Neural cell (in vitro differentiated cells): ENCODE measurements around the gene DCAF11. TPM values are rescaled to one million over a fixed set of nuclear protein-coding genes. Genes with fewer than 3 reads are reported as not detected.

Experiments used
- H2AFZ ChIP-seq: fragments of 200-600, 300-800 bp; sonication (generic), shearing (Covaris generic); 2 replicates; pipeline ENCODE4 v1.6.0; 2014; ENCODE audit warnings: low read depth, mild to moderate bottlenecking, antibody characterized with exemption, low read length, moderate library complexity
- H3F3A ChIP-seq: fragments of 200-600 bp; shearing (Covaris generic); 2 replicates; pipeline ENCODE4 v1.6.1; 2016; ENCODE audit warnings: mild to moderate bottlenecking, moderate library complexity, mixed read lengths, antibody characterized with exemption, low read length; ENCODE audit not compliant: insufficient read depth, poor library complexity, severe bottlenecking
- H3K27ac ChIP-seq: fragments of 200-600, 300-800 bp; sonication (generic), shearing (Covaris generic); 2 replicates; pipeline ENCODE4 v1.5.1; 2014; ENCODE audit warnings: mild to moderate bottlenecking, low read length, moderate library complexity
- H3K27me3 ChIP-seq: fragments of 300-800, 200-600 bp; sonication (generic), shearing (Covaris generic); 2 replicates; pipeline ENCODE4 v1.6.0; 2014; ENCODE audit warnings: mild to moderate bottlenecking, low read depth, low read length, moderate library complexity; ENCODE audit not compliant: insufficient read depth
- H3K36me3 ChIP-seq: fragments of 300-800, 200-600 bp; sonication (generic), shearing (Covaris generic); 2 replicates; pipeline ENCODE4 v1.5.1; 2014; ENCODE audit warnings: mild to moderate bottlenecking, antibody characterized with exemption, low read length, moderate library complexity; ENCODE audit not compliant: insufficient read depth
- H3K4me2 ChIP-seq: fragments of 300-800, 200-600 bp; sonication (generic), shearing (Covaris generic); 2 replicates; pipeline ENCODE4 v1.6.0; 2014; ENCODE audit warnings: mild to moderate bottlenecking, low read length
- H3K4me3 ChIP-seq: fragments of 300-800, 200-600 bp; sonication (generic), shearing (Covaris generic); 2 replicates; pipeline ENCODE4 v1.5.1; 2014; ENCODE audit warnings: mild to moderate bottlenecking, low read length, moderate library complexity
- H3K79me2 ChIP-seq: fragments of 200-600 bp; shearing (Covaris generic); replicated peaks from 2 replicates; pipeline ENCODE4 v1.6.0; 2014; ENCODE audit warnings: mild to moderate bottlenecking, low read length, moderate library complexity; ENCODE audit not compliant: insufficient read depth
- H3K9ac ChIP-seq: fragments of 300-800, 200-600 bp; sonication (generic), shearing (Covaris generic); 2 replicates; pipeline ENCODE4 v1.6.1; 2016; ENCODE audit warnings: mild to moderate bottlenecking, low read length, mixed read lengths
- H3K9me2 ChIP-seq: fragments of 200-600 bp; shearing (Covaris generic); 2 replicates; pipeline ENCODE4 v1.6.1; 2016; ENCODE audit warnings: mild to moderate bottlenecking, low read length, mixed read lengths; ENCODE audit not compliant: insufficient read depth
- H3K9me3 ChIP-seq: fragments of 200-600, 300-800 bp; sonication (generic), shearing (Covaris generic); 2 replicates; pipeline ENCODE4 v1.6.1; 2016; ENCODE audit warnings: mild to moderate bottlenecking, mixed run types, low read length, moderate library complexity, mixed read lengths
- H4K20me1 ChIP-seq: fragments of 200-600 bp; shearing (Covaris generic); 2 replicates; pipeline ENCODE4 v1.6.1; 2016; ENCODE audit warnings: mild to moderate bottlenecking, mixed run types; ENCODE audit not compliant: insufficient read depth
- EP300 ChIP-seq: fragments of 450-650 bp; conservative IDR thresholded peaks from 2 replicates; pipeline ENCODE4 v1.6.1; 2014; ENCODE audit warnings: antibody characterized with exemption, mild to moderate bottlenecking, moderate library complexity; ENCODE audit not compliant: poor library complexity, severe bottlenecking
- EZH2 ChIP-seq: fragments of 200-600, 300-800 bp; shearing (Covaris generic), sonication (generic); IDR thresholded peaks from 2 replicates; pipeline ENCODE4 v1.6.1; 2014; ENCODE audit warnings: antibody characterized with exemption, low read length, borderline replicate concordance, mild to moderate bottlenecking; ENCODE audit not compliant: insufficient read depth, poor library complexity, severe bottlenecking
- MXI1 ChIP-seq: fragments of 450-650 bp; conservative IDR thresholded peaks from 2 replicates; pipeline ENCODE4 v1.6.1; 2014; ENCODE audit warnings: antibody characterized with exemption, mild to moderate bottlenecking; ENCODE audit not compliant: poor library complexity, severe bottlenecking
- POLR2AphosphoS5 ChIP-seq: IDR thresholded peaks from 2 replicates; pipeline ENCODE4 v1.6.1; 2012
- RAD21 ChIP-seq: fragments of 450-650 bp; conservative IDR thresholded peaks from 2 replicates; pipeline ENCODE4 v1.6.1; 2014; ENCODE audit warnings: antibody characterized with exemption, mild to moderate bottlenecking, moderate library complexity
- SMC3 ChIP-seq: fragments of 450-650 bp; conservative IDR thresholded peaks from 2 replicates; pipeline ENCODE4 v1.6.1; 2014; ENCODE audit warnings: antibody characterized with exemption, mild to moderate bottlenecking, moderate library complexity; ENCODE audit not compliant: poor library complexity
- TAF1 ChIP-seq: IDR thresholded peaks from 2 replicates; pipeline ENCODE4 v1.6.1; 2012; ENCODE audit warnings: low read depth
- polyA plus RNA-seq: library from polyadenylated mRNA; depleted of rRNA; stranded (reverse); fragments of >200 nt; gene quantifications from 2 replicates; pipeline ENCODE4 v1.2.3, GENCODE V29; 2014
- TF ChIP-seq, protein P1 (sequence below): IDR thresholded peaks from 2 replicates; pipeline ENCODE4 v1.6.1; 2012; ENCODE audit warnings: borderline replicate concordance
- TF ChIP-seq, protein P2 (sequence below): fragments of 450-650 bp; IDR thresholded peaks from 2 replicates; pipeline ENCODE4 v1.5.1; 2014; ENCODE audit warnings: antibody characterized with exemption, mild to moderate bottlenecking, moderate library complexity; ENCODE audit not compliant: poor library complexity, severe bottlenecking

The DCAF11 gene
- polyA plus RNA-seq, 1 donor from 2014 or later, result 74.5 TPM

DNA sequence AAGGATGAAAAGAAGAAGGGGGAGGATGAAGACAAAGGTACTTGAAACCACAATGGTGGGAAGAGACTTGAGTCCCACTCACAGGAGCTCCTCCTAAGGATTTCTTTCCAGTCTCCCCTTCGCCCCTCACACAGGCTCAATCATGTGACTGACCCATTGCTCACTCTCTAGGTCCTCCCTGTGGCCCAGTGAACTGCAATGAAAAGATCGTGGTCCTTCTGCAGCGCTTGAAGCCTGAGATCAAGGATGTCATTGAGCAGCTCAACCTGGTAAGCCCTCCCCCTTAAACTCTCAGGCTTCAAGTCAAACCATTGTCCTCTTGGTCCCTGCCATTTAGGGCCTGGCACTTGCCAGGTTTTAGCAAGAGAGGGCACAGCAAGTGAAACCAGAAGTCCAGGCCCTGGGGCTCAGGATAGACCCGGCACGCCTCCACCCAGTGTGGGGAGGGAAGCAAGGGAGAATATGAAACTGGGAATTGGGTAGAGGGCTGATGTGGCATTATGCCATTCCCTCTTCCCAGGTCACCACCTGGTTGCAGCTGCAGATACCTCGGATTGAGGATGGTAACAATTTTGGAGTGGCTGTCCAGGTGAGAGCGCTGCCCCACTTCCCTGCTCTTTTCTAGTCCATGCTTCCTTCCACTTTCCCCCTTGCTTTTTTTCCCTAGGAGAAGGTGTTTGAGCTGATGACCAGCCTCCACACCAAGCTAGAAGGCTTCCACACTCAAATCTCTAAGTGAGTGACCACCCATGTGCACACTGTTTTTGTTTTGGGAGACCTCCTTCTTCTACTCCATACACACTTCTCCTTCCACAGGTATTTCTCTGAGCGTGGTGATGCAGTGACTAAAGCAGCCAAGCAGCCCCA is 23.2 kb downstream of the DCAF11 start:
- H3K9ac ChIP-seq, result no peak overlapping the region
- no peak overlapping the region for H3K4me3 ChIP-seq
- no peak overlapping the region for H2AFZ ChIP-seq
- peaks cover 10% of the 10 kb centered on the region for H3K79me2 ChIP-seq
- no peak overlapping the region for H3K27ac ChIP-seq
- no peaks in the 10 kb centered on the region for H3K9me3 ChIP-seq
- H3K36me3 ChIP-seq, result no peaks in the 10 kb centered on the region
- H4K20me1 ChIP-seq, result no peaks in the 10 kb centered on the region
- peaks cover 11% of the 10 kb centered on the region for H3F3A ChIP-seq
- no peaks in the 10 kb centered on the region for H3K9me2 ChIP-seq
- H3K4me2 ChIP-seq, result no peak overlapping the region
- TF ChIP-seq, protein P1, sequence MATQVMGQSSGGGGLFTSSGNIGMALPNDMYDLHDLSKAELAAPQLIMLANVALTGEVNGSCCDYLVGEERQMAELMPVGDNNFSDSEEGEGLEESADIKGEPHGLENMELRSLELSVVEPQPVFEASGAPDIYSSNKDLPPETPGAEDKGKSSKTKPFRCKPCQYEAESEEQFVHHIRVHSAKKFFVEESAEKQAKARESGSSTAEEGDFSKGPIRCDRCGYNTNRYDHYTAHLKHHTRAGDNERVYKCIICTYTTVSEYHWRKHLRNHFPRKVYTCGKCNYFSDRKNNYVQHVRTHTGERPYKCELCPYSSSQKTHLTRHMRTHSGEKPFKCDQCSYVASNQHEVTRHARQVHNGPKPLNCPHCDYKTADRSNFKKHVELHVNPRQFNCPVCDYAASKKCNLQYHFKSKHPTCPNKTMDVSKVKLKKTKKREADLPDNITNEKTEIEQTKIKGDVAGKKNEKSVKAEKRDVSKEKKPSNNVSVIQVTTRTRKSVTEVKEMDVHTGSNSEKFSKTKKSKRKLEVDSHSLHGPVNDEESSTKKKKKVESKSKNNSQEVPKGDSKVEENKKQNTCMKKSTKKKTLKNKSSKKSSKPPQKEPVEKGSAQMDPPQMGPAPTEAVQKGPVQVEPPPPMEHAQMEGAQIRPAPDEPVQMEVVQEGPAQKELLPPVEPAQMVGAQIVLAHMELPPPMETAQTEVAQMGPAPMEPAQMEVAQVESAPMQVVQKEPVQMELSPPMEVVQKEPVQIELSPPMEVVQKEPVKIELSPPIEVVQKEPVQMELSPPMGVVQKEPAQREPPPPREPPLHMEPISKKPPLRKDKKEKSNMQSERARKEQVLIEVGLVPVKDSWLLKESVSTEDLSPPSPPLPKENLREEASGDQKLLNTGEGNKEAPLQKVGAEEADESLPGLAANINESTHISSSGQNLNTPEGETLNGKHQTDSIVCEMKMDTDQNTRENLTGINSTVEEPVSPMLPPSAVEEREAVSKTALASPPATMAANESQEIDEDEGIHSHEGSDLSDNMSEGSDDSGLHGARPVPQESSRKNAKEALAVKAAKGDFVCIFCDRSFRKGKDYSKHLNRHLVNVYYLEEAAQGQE, result no peak
- TF ChIP-seq EZH2 (no peak), SMC3 (no peak), POLR2AphosphoS5 (no peak), TAF1 (no peak), EP300 (no peak), MXI1 (no peak), RAD21 (no peak)
- TF ChIP-seq, protein P2, sequence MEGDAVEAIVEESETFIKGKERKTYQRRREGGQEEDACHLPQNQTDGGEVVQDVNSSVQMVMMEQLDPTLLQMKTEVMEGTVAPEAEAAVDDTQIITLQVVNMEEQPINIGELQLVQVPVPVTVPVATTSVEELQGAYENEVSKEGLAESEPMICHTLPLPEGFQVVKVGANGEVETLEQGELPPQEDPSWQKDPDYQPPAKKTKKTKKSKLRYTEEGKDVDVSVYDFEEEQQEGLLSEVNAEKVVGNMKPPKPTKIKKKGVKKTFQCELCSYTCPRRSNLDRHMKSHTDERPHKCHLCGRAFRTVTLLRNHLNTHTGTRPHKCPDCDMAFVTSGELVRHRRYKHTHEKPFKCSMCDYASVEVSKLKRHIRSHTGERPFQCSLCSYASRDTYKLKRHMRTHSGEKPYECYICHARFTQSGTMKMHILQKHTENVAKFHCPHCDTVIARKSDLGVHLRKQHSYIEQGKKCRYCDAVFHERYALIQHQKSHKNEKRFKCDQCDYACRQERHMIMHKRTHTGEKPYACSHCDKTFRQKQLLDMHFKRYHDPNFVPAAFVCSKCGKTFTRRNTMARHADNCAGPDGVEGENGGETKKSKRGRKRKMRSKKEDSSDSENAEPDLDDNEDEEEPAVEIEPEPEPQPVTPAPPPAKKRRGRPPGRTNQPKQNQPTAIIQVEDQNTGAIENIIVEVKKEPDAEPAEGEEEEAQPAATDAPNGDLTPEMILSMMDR, result no peak
- no peaks in the 10 kb centered on the region for H3K27me3 ChIP-seq

DNA sequence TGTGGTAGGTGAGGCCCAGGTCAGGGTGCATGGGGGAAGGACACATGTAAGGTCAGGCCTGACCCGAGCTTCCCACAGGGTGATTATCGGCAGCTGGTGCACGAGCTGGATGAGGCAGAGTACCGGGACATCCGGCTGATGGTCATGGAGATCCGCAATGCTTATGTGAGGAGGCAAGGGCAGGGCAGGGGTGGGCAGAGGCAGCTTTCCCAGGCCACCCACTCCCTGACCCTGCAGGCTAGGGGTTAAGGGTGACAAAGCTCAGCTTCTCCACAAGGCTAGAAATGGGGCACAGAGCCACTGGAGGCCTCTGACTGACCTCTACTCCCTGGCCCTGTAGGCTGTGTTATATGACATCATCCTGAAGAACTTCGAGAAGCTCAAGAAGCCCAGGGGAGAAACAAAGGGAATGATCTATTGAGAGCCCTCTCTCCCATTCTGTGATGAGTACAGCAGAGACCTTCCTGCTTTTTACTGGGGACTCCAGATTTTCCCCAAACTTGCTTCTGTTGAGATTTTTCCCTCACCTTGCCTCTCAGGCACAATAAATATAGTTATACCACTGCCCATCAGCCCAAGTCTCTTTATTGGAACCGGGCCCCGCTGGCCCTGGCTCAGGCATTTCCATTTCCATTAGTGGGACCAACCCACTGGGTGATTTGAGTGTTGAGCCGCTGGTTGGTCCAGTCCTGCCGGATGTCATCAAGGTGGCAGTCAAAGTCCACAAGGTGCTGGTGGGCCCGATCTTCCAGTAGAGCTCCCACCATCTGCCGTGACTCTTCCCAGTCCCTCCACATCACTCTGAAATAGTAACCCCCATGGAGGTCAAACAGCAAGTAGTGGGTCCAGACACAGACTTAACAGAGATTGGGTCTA is 24.1 kb downstream of the DCAF11 start:
- H2AFZ ChIP-seq, result no peak overlapping the region
- peak overlapping the region; percentile 90 for H3K4me3 ChIP-seq
- no peak overlapping the region for H3K27ac ChIP-seq
- no peak overlapping the region for H3K9ac ChIP-seq
- H3K9me3 ChIP-seq, result no peaks in the 10 kb centered on the region
- no peak overlapping the region for H3K4me2 ChIP-seq
- TF ChIP-seq MXI1 (no peak), SMC3 (no peak), TAF1 (no peak), EP300 (no peak), RAD21 (no peak)
- TF ChIP-seq, protein P1, result no peak
- TF ChIP-seq, protein P2, result no peak
- H3F3A ChIP-seq, result peaks cover 11% of the 10 kb centered on the region
- H3K36me3 ChIP-seq, result no peaks in the 10 kb centered on the region
- no peaks in the 10 kb centered on the region for H4K20me1 ChIP-seq
- peaks cover 10% of the 10 kb centered on the region for H3K79me2 ChIP-seq
- H3K27me3 ChIP-seq, result no peaks in the 10 kb centered on the region
- no peaks in the 10 kb centered on the region for H3K9me2 ChIP-seq
